Peyer's patch (tissue), 4 donors: Measurements from ENCODE around the gene SCLT1.

Experiments
- CTCF ChIP-seq, 6 experiments: fragments of 450-650 bp in 4 of 6; fragments of 200-600 bp in 2 of 6; sonication (generic) in 1 of 6; IDR thresholded peaks; one replicate each; pipeline ENCODE4 v1.5.1; 2017 to 2019; ENCODE audit warnings: antibody characterized with exemption in 6 of 6, mild to moderate bottlenecking in 3 of 6, moderate library complexity in 1 of 6
- POLR2A ChIP-seq, 2 donors: fragments of 450-650 bp; IDR thresholded peaks; one replicate each; pipeline ENCODE4 v1.5.1; 2017; ENCODE audit warnings: antibody characterized with exemption in 2 of 2, mild to moderate bottlenecking in 2 of 2, moderate library complexity in 2 of 2

DNA sequence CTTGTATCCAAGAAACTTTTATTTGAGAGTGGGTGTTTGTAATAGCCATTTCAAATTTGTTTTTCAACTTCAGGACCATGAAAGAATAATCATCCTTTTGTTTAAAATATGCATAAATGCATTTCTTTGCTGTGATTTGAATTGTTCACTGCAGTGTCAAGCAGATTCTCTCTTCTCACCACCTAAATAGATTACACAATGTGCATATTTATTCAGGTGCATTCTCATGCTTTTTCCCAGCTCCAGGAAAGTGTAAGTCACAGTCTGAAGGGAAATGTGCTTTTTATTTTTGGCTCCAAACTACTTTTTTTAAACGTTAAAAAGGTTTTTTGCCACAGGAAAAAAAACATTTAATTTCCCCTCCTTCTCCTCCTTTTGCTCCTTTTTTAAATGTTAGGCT is 20.1 kb upstream of the SCLT1 start:
- TF ChIP-seq CTCF (IDR thresholded peaks at IDR 0.05) (no peak), POLR2A (IDR thresholded peaks at IDR 0.05) (no peak)
